D721Med (cell line): ENCODE measurements around the gene TCF4.

Experiments used
- DNase-seq: peaks from one replicate; pipeline ENCODE4 v3.0.0; 2011; ENCODE audit warnings: low spot score; ENCODE audit not compliant: insufficient read length
- FAIRE-seq: peaks from 2 replicates; lab custom pipeline; 2011; peaks lifted over from hg19 to GRCh38; lab: Jason Lieb, UNC
- CTCF ChIP-seq: IDR thresholded peaks from 2 replicates; pipeline ENCODE4 v1.5.1; 2012; ENCODE audit warnings: mild to moderate bottlenecking, control low read depth; ENCODE audit not compliant: insufficient read depth; ENCODE audit errors: missing control alignments

Gene TCF4

GRCh38 chr18:55179425-55179824 is 408.6 kb downstream of the TCF4 start:
- DNase-seq (no peak), FAIRE-seq (no peak)
- TF ChIP-seq CTCF = no peak

GRCh38 chr18:55173291-55173690 is 414.7 kb downstream of the TCF4 start:
- no peak for TF ChIP-seq CTCF
- DNase-seq = no peak
- FAIRE-seq = no peak
